SW480 (cell line): Measurements from ENCODE around the gene ZNF326.

Experiments
- DNase-seq: peaks from one replicate; pipeline ENCODE4 v3.0.0-alpha.2; 2016; ENCODE audit warnings: low spot score

ZNF326 gene

DNA sequence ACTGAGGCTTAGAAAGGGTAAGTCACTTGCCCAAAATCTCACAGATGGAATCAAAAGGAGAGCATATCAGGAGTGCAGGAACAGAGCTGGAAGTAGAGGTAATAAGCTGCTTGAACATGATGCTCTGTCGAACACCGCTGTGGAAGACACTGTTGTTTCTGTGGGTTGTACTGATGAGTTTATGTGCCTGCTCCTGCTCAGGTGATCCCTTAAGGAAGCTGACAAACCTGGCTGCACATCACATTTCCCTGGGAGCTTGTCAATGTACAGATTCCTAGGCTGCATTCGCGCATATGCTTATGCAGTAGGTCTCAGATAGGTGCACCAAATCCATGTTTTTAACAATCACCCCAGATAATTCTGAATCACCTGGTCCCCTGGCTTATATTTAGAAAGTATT is 79.7 kb downstream of the ZNF326 start:
- no peak for DNase-seq

DNA sequence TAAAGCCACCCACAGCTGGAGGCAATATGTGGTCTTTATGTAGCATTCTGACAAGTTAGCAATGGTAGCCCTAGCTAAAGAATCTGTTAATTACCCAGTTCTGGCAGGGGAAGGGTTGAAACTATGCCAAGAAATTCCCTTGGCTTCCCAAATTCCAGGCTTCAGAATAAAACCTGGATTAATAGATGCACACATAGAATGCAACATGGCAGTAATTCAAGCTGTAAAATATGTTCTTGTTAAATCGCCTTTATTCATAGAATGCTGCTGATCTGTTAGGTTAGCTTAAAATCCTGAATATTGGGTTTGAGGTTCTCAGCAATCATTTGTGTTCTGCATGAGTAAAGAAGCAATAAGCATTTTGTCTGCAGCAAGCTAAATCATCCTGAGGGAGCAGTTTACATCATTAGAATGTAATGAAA is 80.1 kb downstream of the ZNF326 start:
- DNase-seq, result no peak

DNA sequence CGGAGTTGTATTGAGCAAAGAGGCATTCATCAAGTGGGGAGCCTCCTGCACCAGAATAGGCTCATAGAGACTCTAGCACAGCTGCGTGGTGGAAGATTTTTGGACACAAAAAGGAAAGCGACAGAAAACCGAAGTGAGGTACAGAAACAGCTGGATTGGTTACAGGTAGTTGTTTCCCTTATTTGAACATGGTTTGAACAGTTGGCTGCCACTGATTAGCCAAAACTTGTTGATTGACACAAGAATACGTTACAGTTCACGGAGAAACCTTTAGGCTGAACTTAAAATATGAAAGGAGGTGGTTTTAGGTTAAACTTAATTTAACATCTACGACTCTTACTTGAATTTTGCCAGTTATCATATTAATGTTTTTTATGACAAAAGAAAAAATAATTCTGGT is 89.1 kb downstream of the ZNF326 start:
- no peak for DNase-seq
